ENCODE results near the gene NRXN3.

NRXN3 gene

GRCh38 chr14:78173346-78174035 lies 3.3 kb downstream of the NRXN3 start:
- DNase-seq (ENCODE audit: low read depth in 2 of 2), result no peak

GRCh38 chr14:78175412-78175811 lies 5.2 kb downstream of the NRXN3 start:
- DNase-seq (ENCODE audit: low read depth in 2 of 2), result no peak

- DNase-seq (ENCODE audit: low read depth in 2 of 2), result no peak
These were observed 7.9 kb downstream of the NRXN3 start for GRCh38 chr14:78178071-78178470.

- DNase-seq (ENCODE audit: low read depth in 2 of 2), result no peak
These were observed 8.8 kb downstream of the NRXN3 start for GRCh38 chr14:78178971-78179370.

- no peak for DNase-seq (ENCODE audit: low read depth in 2 of 2)
These were observed 11.1 kb downstream of the NRXN3 start for GRCh38 chr14:78181270-78181669.

- no peak for DNase-seq (ENCODE audit: low read depth in 2 of 2)
These were observed 12.5 kb downstream of the NRXN3 start for GRCh38 chr14:78182722-78183121.

- no peak for DNase-seq (ENCODE audit: low read depth in 2 of 2)
These were observed 14.0 kb downstream of the NRXN3 start for GRCh38 chr14:78184157-78184556.

- no peak for DNase-seq (ENCODE audit: low read depth in 2 of 2)
These were observed 16.1 kb downstream of the NRXN3 start for GRCh38 chr14:78186277-78186676.

- DNase-seq (ENCODE audit: low read depth in 2 of 2), result no peak
These were observed 18.7 kb downstream of the NRXN3 start for GRCh38 chr14:78188882-78189281.

GRCh38 chr14:78195431-78195830 lies 25.3 kb downstream of the NRXN3 start:
- no peak for DNase-seq (ENCODE audit: low read depth in 2 of 2)

GRCh38 chr14:78196323-78196722 lies 26.1 kb downstream of the NRXN3 start:
- no peak for DNase-seq (ENCODE audit: low read depth in 2 of 2)

GRCh38 chr14:78197051-78197450 lies 26.9 kb downstream of the NRXN3 start:
- no peak for DNase-seq (ENCODE audit: low read depth in 2 of 2)

- DNase-seq (ENCODE audit: low read depth in 2 of 2), result no peak
These were observed 32.0 kb downstream of the NRXN3 start for GRCh38 chr14:78202163-78202562.

GRCh38 chr14:78202976-78203375 lies 32.8 kb downstream of the NRXN3 start:
- DNase-seq (ENCODE audit: low read depth in 2 of 2), result no peak

GRCh38 chr14:78207414-78207813 lies 37.2 kb downstream of the NRXN3 start:
- no peak for DNase-seq (ENCODE audit: low read depth in 2 of 2)

- no peak for DNase-seq (ENCODE audit: low read depth in 2 of 2)
These were observed 50.1 kb downstream of the NRXN3 start for GRCh38 chr14:78220273-78220672.

- no peak for DNase-seq (ENCODE audit: low read depth in 2 of 2)
These were observed 52.6 kb downstream of the NRXN3 start for GRCh38 chr14:78222746-78223145.

GRCh38 chr14:78227248-78228077 lies 57.3 kb downstream of the NRXN3 start:
- no peak for DNase-seq (ENCODE audit: low read depth in 2 of 2)

GRCh38 chr14:78228702-78229327 lies 58.6 kb downstream of the NRXN3 start:
- DNase-seq (ENCODE audit: low read depth in 2 of 2), result no peak

GRCh38 chr14:78232231-78233000 lies 62.2 kb downstream of the NRXN3 start:
- no peak for DNase-seq (ENCODE audit: low read depth in 2 of 2)

GRCh38 chr14:78238141-78238540 lies 68.0 kb downstream of the NRXN3 start:
- DNase-seq (ENCODE audit: low read depth in 2 of 2), result no peak

- DNase-seq (ENCODE audit: low read depth in 2 of 2), result no peak
These were observed 70.4 kb downstream of the NRXN3 start for GRCh38 chr14:78240567-78240966.

All from stimulated activated CD8-positive, alpha-beta memory T cell treated with anti-CD3 and anti-CD28 coated beads, Interleukin-15, amount 100 ng/mL, for 4 hours (primary cell).